GM21528 (cell line): ENCODE results near the gene JADE1.

Experiments used
- ATAC-seq: cut with Tn5 transposase; IDR thresholded peaks from one replicate; pipeline ENCODE4 v1.9.1; 2021; ENCODE audit warnings: mild to moderate bottlenecking, moderate library complexity; ENCODE audit not compliant: unreplicated experiment, low FRiP score

JADE1 gene

DNA sequence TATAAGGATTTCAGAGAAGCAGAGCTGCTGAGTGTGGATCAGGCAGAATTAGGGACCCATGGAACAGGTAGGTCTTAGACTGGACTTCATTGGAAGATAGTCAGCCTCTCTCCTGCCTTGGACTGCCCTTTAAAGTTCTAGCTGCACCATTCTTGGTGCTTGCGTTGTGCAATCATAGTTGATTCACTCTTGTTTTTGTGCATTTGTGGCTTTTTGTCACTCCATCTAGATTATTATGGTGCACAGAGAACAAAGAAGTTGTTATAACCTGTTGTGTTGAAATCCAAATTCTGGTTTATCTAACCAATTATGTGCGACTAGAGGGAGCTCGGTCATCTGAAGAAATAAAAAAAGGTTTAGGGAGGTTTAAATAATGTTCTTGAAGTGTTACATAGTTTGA, 59.3 kb downstream of the JADE1 start:
- no peak for ATAC-seq

- no peak for ATAC-seq
Measured at GRCh38 chr4:128869776-128870509, 60.4 kb downstream of the JADE1 start.

DNA sequence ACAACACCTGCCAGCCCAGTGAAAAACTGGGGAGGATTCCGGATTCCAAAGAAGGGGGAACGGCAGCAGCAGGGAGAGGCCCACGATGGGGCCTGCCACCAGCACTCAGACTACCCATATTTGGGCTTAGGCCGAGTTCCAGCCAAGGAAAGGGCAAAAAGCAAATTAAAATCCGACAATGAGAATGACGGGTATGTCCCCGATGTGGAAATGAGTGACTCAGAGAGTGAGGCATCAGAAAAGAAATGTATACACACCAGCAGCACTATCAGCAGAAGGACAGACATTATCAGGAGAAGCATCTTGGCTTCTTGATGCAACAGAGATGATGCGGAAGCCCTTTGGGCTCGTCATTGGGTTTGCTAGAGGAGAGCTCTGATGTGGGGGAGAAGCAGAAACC, 62.4 kb downstream of the JADE1 start:
- ATAC-seq, result no peak

GRCh38 chr4:128876200-128876599, 66.7 kb downstream of the JADE1 start:
- no peak for ATAC-seq

DNA sequence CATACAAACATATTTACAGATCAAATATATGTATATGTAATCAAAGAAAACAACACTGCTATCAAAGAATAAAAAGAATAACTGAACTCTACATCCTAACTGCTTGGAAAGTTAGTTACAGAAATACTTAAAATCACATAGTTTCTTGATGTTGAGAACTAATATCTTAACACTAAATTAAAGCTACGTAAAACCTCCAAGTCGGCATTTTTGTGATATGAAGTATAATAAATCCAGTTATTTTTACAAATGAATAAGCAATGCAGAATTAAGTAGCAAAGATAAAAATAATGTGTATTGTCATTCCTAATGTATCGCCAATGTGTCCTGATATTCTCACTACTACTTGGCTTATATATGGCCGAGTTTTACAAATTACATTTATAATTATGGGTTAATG, 68.4 kb downstream of the JADE1 start:
- ATAC-seq, result no peak

- ATAC-seq, result no peak
Measured at GRCh38 chr4:128879283-128879682, 69.8 kb downstream of the JADE1 start.

DNA sequence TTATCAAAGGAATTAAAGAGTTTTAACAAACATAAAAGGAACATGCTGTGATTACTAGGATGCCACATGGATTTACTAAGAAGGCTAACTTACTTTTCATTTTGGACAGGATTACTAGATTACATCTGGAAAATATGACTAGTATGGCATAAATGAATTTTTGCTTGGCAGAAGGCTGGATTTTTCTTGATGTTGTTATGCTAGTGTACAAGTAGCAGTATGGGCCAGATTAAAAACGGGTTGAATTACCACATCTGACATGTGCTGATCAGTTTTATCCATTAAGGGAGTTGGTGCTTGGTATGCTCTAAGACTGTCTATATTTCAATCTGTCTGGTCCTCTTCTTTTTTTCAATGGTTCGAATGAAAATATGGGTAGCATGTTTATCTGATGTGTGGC, 70.5 kb downstream of the JADE1 start:
- ATAC-seq, result no peak

- no peak for ATAC-seq
Measured at GRCh38 chr4:128880662-128881061, 71.2 kb downstream of the JADE1 start.

DNA sequence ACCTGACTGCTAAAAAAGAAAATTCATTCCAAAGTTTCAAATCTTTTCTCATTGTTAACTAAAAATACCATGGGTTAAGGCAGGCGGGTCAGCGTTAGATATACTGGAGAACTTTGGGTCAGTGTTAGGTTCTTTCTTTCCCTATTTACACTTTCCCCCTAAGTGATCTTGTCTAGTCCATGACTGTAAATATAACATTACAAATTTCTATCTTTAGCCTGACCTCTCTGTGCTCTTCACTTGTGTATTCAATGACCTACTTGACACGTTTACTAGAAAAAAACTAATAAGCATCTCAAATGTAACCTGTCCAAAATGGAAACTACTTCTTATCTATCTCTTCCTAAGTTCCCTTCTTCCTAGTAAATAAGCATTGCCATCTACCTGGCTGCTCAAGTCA, 95.3 kb downstream of the JADE1 start:
- ATAC-seq, result no peak

DNA sequence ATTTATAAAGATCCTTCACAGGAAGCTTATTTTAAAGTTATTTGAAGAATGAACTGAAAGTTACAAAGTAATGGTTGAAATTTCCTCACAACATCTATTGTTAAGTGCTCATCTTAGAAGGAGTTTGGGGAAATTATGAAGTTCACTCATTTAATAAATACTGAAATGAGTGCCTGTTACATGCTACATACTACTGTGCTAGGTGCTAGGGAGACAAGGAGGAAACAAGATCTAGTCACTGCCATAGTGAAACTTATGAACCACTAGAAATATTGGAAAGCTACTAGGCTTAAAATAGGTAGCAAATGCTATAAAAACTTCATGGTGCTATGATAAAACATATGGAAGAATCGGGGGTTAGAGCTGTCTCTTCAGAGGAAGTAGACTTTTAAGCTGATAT, 97.1 kb downstream of the JADE1 start:
- ATAC-seq, result no peak

DNA sequence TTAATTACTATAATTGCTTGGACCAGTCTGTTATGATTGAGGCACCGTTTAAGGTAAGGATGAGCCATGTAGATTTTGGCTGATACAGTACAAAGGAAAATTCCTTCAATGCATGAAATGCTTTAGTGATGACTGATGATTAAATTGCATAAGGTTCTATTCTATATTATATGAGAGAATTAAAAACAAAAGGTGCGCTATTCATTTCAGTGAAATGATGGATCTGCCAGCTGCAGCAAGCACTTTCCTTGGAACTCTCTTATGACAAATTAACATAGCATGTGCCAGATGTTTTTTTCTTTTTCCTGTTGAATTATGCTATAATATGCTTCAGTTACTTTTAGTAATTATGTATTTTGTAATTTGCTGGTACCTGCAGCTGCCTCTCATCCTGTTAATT, 98.5 kb downstream of the JADE1 start:
- no peak for ATAC-seq

GRCh38 chr4:128908735-128909134, 99.2 kb downstream of the JADE1 start:
- no peak for ATAC-seq

GRCh38 chr4:128913228-128913627, 103.7 kb downstream of the JADE1 start:
- ATAC-seq, result no peak

GRCh38 chr4:128915544-128915943, 106.0 kb downstream of the JADE1 start:
- no peak for ATAC-seq

DNA sequence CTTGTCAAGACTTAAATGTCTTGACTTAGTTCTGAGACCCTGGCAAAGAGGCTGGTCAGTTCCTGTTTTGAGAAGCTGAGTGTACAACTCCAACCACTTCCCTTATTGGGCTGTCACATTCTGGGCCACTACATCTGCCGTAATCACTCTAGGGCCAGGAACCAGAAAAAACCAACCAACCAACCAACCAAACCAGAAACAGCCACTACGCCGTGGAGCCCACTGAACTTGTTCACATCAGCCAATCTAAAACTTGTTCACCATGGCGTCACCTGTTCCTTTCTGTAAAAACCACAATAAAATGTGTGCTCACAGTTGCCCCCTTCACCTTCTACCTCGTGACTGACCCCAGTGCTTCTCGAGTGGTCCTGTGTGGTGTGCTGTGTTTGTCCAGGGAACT, 107.3 kb downstream of the JADE1 start:
- ATAC-seq, result peak; percentile 83

GRCh38 chr4:128917781-128918180, 108.3 kb downstream of the JADE1 start:
- peak; percentile 71 for ATAC-seq

DNA sequence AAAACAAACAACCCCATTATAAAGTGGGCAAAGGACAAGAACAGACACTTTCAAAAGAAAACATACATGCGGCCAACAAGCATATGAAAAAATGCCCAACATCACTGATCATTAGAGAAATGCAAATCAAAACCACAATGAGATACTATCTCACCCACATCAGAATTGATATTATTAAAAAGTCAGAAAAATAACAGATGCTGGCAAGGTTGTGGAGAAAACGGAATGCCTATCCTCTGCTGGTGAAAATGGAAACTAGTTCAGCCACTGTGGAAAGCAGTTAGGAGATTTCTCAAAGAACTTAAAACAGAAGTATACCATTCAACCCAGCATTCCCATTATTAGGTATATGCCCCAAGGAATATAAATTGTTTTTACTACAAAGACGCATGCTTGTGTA, 112.5 kb downstream of the JADE1 start:
- ATAC-seq, result no peak
